LNCaP clone FGC (cell line): ENCODE results near the gene GPD1.

Source experiments
- DNase-seq: peaks from one replicate; pipeline ENCODE4 v3.0.0-alpha.2; 2011; ENCODE audit warnings: low read depth
- H3K4me3 ChIP-seq: 2 replicates; pipeline ENCODE4 v1.5.1; 2011; ENCODE audit warnings: mild to moderate bottlenecking, low read depth, low read length, control low read depth
- TF ChIP-seq, protein P1 (sequence below): IDR thresholded peaks from 2 replicates; pipeline ENCODE4 v1.5.1; 2012; ENCODE audit warnings: mild to moderate bottlenecking; ENCODE audit not compliant: control insufficient read depth, insufficient read depth; ENCODE audit errors: extremely low read depth

The GPD1 gene

DNA sequence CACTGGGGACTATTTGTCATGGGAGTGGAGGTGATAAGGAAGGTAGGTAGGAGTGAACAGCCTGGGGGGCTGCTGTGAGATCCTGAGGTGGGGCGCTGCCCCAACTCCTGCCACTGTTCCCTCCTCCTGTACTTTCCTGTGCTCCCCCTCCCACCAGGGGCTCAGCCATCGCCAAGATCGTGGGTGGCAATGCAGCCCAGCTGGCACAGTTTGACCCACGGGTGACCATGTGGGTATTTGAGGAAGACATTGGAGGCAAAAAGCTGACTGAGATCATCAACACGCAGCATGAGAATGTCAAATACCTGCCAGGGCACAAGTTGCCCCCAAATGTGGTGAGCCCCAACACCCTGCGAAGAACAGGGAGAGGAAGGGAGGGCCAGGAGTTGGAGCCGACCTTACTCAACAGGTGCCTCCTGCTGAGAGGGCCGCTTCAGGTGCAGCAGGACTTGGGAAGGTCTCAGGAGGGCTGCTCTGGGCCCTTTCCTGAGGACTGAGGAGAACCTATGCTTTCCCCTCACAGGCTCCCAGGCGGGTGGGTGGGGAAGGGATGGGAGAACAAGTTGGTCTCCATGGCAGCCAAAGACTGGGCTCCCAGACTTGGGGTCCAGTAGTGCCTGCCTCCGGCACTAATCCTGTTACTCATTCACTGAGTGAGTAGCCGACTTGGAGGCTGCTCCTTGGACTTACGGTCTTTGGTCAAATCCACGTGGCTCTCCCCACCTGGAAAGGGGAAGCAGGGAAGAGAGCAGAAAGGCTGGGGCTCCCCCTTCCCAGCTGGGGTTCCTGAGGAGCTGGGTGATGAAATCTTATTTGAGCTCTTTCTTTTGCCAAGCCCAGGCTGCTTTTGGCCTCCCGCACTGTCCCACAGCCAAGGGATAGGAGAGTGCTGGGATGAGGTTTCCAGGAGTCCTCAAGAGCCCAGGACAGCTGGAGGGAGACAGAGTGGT lies 884 bp downstream of the GPD1 start:
- no peak for DNase-seq
- TF ChIP-seq, protein P1, sequence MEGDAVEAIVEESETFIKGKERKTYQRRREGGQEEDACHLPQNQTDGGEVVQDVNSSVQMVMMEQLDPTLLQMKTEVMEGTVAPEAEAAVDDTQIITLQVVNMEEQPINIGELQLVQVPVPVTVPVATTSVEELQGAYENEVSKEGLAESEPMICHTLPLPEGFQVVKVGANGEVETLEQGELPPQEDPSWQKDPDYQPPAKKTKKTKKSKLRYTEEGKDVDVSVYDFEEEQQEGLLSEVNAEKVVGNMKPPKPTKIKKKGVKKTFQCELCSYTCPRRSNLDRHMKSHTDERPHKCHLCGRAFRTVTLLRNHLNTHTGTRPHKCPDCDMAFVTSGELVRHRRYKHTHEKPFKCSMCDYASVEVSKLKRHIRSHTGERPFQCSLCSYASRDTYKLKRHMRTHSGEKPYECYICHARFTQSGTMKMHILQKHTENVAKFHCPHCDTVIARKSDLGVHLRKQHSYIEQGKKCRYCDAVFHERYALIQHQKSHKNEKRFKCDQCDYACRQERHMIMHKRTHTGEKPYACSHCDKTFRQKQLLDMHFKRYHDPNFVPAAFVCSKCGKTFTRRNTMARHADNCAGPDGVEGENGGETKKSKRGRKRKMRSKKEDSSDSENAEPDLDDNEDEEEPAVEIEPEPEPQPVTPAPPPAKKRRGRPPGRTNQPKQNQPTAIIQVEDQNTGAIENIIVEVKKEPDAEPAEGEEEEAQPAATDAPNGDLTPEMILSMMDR = no peak
- H3K4me3 ChIP-seq = no peak overlapping the region

DNA sequence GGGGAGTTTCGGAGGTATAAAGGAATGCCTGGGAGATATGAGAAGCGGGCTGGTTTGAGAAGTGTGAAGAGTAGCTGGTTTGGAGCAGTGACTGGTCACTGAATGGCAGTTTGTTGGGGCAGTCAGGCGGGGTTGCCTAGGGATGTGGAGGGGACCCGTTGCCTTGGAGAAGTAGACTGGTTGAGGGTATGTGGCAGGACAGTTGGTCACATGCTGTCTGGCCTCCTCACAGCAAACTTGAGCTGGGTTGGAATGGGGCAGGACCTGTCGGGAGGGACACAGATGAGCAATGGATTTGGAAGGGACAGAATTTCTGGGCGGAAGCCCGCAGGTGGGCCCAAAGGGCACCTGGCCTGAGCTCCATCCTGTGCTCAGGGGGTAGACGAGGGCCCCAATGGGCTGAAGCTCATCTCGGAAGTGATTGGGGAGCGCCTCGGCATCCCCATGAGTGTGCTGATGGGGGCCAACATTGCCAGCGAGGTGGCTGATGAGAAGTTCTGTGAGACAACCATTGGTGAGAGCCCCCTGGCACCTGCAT lies 2.2 kb downstream of the GPD1 start:
- no peak overlapping the region for H3K4me3 ChIP-seq
- DNase-seq = no peak
- TF ChIP-seq, protein P1 = no peak

DNA sequence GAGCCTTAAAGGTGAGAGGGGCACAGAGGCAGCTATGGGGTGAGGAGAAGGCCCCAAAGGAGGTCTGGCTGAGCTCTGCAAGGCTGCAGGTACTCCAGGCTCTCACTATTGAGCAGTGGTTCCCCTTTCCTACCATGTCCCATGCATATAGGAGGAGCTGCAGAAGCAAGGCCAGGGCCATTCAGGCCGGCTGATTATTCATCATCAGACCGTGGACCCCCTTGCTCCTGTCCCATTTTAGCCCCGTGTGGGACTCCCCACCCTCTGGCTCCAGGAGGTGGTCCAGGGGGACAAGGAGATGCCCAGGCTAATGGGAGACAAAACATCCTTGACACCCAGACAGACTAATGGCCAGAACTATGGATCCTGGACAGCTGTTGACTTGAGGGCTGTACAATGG lies 3.1 kb downstream of the GPD1 start:
- H3K4me3 ChIP-seq = no peak overlapping the region
- DNase-seq = no peak
- TF ChIP-seq, protein P1 = no peak

DNA sequence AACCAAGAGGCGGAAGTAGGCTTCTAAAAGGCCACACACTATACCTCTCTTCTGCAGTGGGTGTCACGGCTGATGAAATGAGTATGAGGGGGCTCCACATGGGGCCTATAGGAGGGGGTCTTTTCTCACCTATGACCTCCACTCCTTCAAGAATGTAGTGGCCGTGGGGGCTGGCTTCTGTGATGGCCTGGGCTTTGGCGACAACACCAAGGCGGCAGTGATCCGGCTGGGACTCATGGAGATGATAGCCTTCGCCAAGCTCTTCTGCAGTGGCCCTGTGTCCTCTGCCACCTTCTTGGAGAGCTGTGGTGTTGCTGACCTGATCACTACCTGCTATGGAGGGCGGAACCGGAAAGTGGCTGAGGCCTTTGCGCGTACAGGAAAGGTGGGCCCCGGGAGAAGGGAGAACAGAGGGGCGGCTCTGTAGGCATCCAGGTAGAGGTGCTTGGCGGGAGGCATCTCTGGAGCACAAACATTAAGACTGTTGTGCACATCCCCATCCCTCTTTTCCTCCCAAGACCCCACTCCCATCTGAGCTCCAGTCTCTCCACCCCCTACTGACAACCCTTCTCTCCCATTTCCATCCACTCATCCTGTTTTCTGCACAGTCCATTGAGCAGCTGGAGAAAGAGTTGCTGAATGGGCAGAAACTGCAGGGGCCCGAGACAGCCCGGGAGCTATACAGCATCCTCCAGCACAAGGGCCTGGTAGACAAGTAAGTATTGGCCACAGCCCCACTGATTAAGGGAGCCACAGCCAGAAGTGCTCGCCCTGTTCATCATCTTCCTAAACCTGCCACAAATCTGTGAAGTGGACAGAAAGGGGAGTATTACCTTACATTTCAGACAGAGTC lies 3.8 kb downstream of the GPD1 start:
- DNase-seq = no peak
- H3K4me3 ChIP-seq = no peak overlapping the region
- TF ChIP-seq, protein P1 = no peak

DNA sequence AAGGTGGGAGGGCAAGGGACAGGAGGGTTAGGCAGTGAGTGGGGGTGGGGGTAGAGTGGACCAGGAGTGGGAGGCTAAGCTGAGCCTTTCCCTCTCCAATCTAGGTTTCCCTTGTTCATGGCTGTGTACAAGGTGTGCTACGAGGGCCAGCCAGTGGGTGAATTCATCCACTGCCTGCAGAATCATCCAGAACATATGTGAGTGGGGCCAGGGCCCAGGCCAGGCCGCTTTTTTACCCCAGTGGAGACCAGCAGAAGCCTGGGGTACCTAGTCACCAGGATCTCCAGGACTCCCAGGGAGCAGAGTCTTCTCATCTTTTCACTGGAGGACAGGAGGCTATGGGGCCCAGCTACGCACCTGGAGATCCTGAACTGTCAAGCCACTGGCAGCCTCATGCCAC lies 5.5 kb downstream of the GPD1 start:
- TF ChIP-seq, protein P1 = no peak
- no peak for DNase-seq
- no peak overlapping the region for H3K4me3 ChIP-seq

DNA sequence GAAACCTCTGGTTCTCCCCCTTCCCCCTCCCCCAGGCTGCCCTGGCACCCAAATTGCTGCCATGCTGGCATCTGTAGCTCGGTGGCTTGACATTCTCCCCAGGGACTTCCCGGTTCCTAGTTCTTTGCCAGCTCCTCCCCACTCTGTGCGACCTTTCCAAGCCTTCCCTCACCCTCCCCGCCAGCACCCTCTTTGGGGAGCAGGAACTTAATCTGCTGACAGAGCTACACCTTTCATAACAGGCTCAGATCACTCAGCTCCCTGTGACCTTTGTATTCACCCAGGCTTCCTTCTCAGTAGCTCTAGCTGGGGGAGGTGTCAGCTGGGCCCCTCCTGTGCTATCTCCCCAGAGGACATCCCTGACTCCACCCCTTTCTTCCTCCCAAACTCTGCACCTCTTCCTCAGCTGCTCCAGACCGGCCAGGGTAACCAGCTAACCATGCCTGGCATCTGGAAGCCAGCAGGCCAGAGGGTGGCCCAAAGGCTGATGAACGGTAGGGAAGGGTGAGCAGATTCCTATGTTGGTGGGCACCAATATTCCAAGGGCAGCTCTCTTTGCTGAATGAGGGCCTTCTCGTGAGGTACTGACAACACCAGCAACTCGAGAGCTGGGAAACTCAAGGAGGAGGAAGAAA lies 6.4 kb downstream of the GPD1 start:
- no peak for DNase-seq
- TF ChIP-seq, protein P1 = no peak
- H3K4me3 ChIP-seq = 0 out of 2 replicates have a peak overlapping the region, but pooled peaks have one; percentile 5
